Lower leg skin (tissue), 4 donors: ENCODE measurements around the gene ZSCAN23. TPM values are rescaled to one million over a fixed set of nuclear protein-coding genes. Genes with fewer than 3 reads are reported as not detected.

ENCODE experiments used
- DNase-seq, 2 donors: peaks; one replicate each; pipeline ENCODE4 v3.0.0-alpha.2; 2019; ENCODE audit warnings: low spot score in 2 of 2
- H3K4me3 ChIP-seq: fragments of 200-600 bp; sonication (generic); 2 replicates; pipeline ENCODE4 v1.5.1; 2017; ENCODE audit warnings: mild to moderate bottlenecking, low read depth; ENCODE audit not compliant: poor library complexity, severe bottlenecking
- POLR2A ChIP-seq, 2 donors: fragments of 450-650 bp; IDR thresholded peaks; one replicate each; pipeline ENCODE4 v1.6.1; 2016 to 2017; ENCODE audit warnings: antibody characterized with exemption in 2 of 2, mild to moderate bottlenecking in 1 of 2, moderate library complexity in 1 of 2
- WGBS, 2 donors: methylation state at CpG; one replicate each; pipeline ENCODE4 v1.1.5; 2018; 5-methylcytosine and 5-hydroxymethylcytosine counted together
- intact Hi-C: fragments of 100-400 bp; cut with DNase I; formaldehyde crosslinking; loops from one replicate; pipeline ENCODE4 v1.15.0; 2023; ENCODE audit warnings: low total_unique reads
- total RNA-seq, 4 donors: library from RNA; depleted of rRNA; stranded (reverse); fragments of >200 nt; gene quantifications; one replicate each; pipeline ENCODE4 v1.1.0, GENCODE V29; 2016
- TF ChIP-seq, protein P1 (sequence below), 3 donors: fragments of 450-650 bp; IDR thresholded peaks; one replicate each; pipeline ENCODE4 v1.5.1; 2016; ENCODE audit warnings: antibody characterized with exemption in 3 of 3, mild to moderate bottlenecking in 3 of 3, moderate library complexity in 2 of 3

Gene ZSCAN23
- total RNA-seq, 4 donors from 2014 or later = 0.25 to 1.2 (median 0.65) TPM; not detected in 1

- TF ChIP-seq POLR2A (IDR thresholded peaks at IDR 0.05) = no peak
- TF ChIP-seq, protein P1, sequence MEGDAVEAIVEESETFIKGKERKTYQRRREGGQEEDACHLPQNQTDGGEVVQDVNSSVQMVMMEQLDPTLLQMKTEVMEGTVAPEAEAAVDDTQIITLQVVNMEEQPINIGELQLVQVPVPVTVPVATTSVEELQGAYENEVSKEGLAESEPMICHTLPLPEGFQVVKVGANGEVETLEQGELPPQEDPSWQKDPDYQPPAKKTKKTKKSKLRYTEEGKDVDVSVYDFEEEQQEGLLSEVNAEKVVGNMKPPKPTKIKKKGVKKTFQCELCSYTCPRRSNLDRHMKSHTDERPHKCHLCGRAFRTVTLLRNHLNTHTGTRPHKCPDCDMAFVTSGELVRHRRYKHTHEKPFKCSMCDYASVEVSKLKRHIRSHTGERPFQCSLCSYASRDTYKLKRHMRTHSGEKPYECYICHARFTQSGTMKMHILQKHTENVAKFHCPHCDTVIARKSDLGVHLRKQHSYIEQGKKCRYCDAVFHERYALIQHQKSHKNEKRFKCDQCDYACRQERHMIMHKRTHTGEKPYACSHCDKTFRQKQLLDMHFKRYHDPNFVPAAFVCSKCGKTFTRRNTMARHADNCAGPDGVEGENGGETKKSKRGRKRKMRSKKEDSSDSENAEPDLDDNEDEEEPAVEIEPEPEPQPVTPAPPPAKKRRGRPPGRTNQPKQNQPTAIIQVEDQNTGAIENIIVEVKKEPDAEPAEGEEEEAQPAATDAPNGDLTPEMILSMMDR (IDR thresholded peaks at IDR 0.05) = no peak
- intact Hi-C loops = no loop called here
- WGBS, 2 donors = 2 to 4% methylated on average over 45 to 49 of the region's 49 CpGs
- peak; percentile 54 to 95 for DNase-seq
- peak within 1 kb of the TSS; percentile 95 for H3K4me3 ChIP-seq
Observed at GRCh38 chr6:28399350-28400121, 43.8 kb downstream of the ZSCAN23 start, which contains the start of gene ZSCAN12. TSS of gene ZSCAN12 (minus strand) at chr6:28399747. CDS start at chr6:28398405, 1,342 bp downstream.

GRCh38 chr6:28395918-28396317 lies 47.4 kb downstream of the ZSCAN23 start:
- no peak for DNase-seq
- H3K4me3 ChIP-seq = no peak overlapping the region
- intact Hi-C loops = no loop called here
- TF ChIP-seq, protein P1 (IDR thresholded peaks at IDR 0.05) = no peak
- TF ChIP-seq POLR2A (IDR thresholded peaks at IDR 0.05) = no peak
- 93 to 97% methylated on average over 4 of the region's 4 CpGs for WGBS, 2 donors

GRCh38 chr6:28393912-28394662 lies 49.2 kb downstream of the ZSCAN23 start:
- WGBS, 2 donors = 90 to 93% methylated on average over 5 of the region's 5 CpGs
- H3K4me3 ChIP-seq = no peak overlapping the region
- intact Hi-C loops = no loop called here
- TF ChIP-seq POLR2A (IDR thresholded peaks at IDR 0.05) = no peak
- TF ChIP-seq, protein P1 (IDR thresholded peaks at IDR 0.05) = no peak
- no peak for DNase-seq

- TF ChIP-seq, protein P1 (IDR thresholded peaks at IDR 0.05) = no peak
- no peak for TF ChIP-seq POLR2A (IDR thresholded peaks at IDR 0.05)
- H3K4me3 ChIP-seq = no peak overlapping the region
- intact Hi-C loops = no loop called here
- 94 to 96% methylated on average over 8 of the region's 8 CpGs for WGBS, 2 donors
- DNase-seq = no peak
Observed at GRCh38 chr6:28390688-28391087, 52.6 kb downstream of the ZSCAN23 start.

- 74 to 85% methylated on average over 2 of the region's 2 CpGs for WGBS, 2 donors
Observed at GRCh38 chr6:28384143-28384533, 59.2 kb downstream of the ZSCAN23 start.

More at GRCh38 chr6:28384143-28384533, 59.2 kb downstream of the ZSCAN23 start:
- no peak overlapping the region for H3K4me3 ChIP-seq
- intact Hi-C loops = no loop called here
- no peak for TF ChIP-seq POLR2A (IDR thresholded peaks at IDR 0.05)
- TF ChIP-seq, protein P1 (IDR thresholded peaks at IDR 0.05) = no peak
- no peak for DNase-seq
